GM12878 (cell line): ENCODE data around the gene PRKN.

Experiments used
- SMC3 ChIP-seq: IDR thresholded peaks from 2 replicates; pipeline ENCODE4 v1.6.1; 2011; ENCODE audit warnings: low read length, improper control_type of control experiment, borderline replicate concordance
- SRF ChIP-seq, 2 experiments: IDR thresholded peaks; 2 replicates each; pipeline ENCODE4 v1.6.1; 2011; ENCODE audit warnings: low read depth in 2 of 2, low read length in 2 of 2, mild to moderate bottlenecking in 1 of 2, moderate library complexity in 1 of 2

GRCh38 chr6:161948462-161948861 lies 779.1 kb downstream of the PRKN start:
- TF ChIP-seq SMC3 (no peak), SRF (IDR thresholded peaks at IDR 0.05; ENCODE audit: low read depth in 2 of 2, low read length in 2 of 2) (no peak)
